Activated T-helper 1 cell treated with anti-CD3 and anti-CD28 coated beads, Interleukin-12 subunit alpha, Interleukin-12 subunit beta, Interleukin-2, Interleukin-4 antibody, amounts not matched to agents 30 ng/mL and 10 ng/mL and 1 ng/mL, durations not matched to agents 14 hours and 24 hours and 36 hours (primary cell): ENCODE data around the gene SNRPD1. TPM values are rescaled to one million over a fixed set of nuclear protein-coding genes. Genes with fewer than 3 reads are reported as not detected.

Source experiments
- total RNA-seq: library from RNA; stranded (reverse); gene quantifications from 2 replicates; pipeline ENCODE4 v1.2.3, GENCODE V29; 2022

Gene SNRPD1
- total RNA-seq, 1 donor from 2014 or later, result 170 TPM

Other genes with a start within 250 kb of the SNRPD1 start
- 20.7 and 21.5 TPM in 2 replicates for gene ESCO1, start 11.6 kb upstream of the SNRPD1 start, total RNA-seq
- gene ABHD3, start 92.5 kb downstream of the SNRPD1 start, total RNA-seq, result 29.2 and 36.0 TPM in 2 replicates
- 29.8 and 31.7 TPM in 2 replicates for gene MIB1, start 128.5 kb downstream of the SNRPD1 start, total RNA-seq